ENCODE measurements around the gene DHX32. TPM values are rescaled to one million over a fixed set of nuclear protein-coding genes. Genes with fewer than 3 reads are reported as not detected.

DHX32 gene
- total RNA-seq, 1 experiment from 2014 or later: 45.6 TPM

DNA sequence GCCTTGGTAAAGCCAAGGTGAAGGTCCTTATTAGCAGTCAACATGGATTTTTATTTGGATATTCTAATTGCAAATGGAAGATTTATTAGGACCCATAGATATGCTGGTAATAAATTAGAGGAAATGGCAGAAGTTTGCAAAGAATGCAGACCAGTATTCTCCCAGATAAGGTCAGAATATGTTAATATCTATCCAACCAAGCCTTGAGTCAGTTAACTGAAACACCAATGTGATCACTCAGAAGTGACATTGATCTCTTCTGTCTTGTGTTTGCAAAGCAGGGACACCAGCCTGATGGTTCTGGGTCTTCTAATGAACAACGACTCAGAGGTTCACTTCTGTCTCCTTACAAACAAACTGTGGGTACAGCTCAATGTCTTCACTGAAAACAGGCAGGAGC lies 79.5 kb downstream of the DHX32 start:
- no TSS peak for BruUV-seq (replicated peaks)
- H3K4me3 Mint-ChIP-seq (ENCODE audit: unreplicated experiment): no peak overlapping the region
- no peaks in the 10 kb centered on the region for H3K9me3 Mint-ChIP-seq (ENCODE audit: unreplicated experiment)
- POLR2A ChIA-PET: interaction anchor here (1.0 to 1.3 kb wide), 2 partner anchors 18 kb away, joined by 3 to 5 read pairs; no protein-coding TSS in a partner anchor
- peaks cover 35% of the 10 kb centered on the region for H3K36me3 Mint-ChIP-seq (ENCODE audit: insufficient read depth, unreplicated experiment)
- DNase-seq (ENCODE audit: unreplicated experiment): no peak
- H3K4me1 Mint-ChIP-seq (ENCODE audit: insufficient read depth, unreplicated experiment): no peaks in the 10 kb centered on the region
- CTCF ChIA-PET: no interaction called here
- no peak overlapping the region for H3K27ac Mint-ChIP-seq (ENCODE audit: low read depth, unreplicated experiment)
- no peaks in the 10 kb centered on the region for H3K27me3 Mint-ChIP-seq (ENCODE audit: insufficient read depth, unreplicated experiment)
- intact Hi-C loops (cut with micrococcal nuclease): no loop called here
- TF ChIP-seq, protein P1, sequence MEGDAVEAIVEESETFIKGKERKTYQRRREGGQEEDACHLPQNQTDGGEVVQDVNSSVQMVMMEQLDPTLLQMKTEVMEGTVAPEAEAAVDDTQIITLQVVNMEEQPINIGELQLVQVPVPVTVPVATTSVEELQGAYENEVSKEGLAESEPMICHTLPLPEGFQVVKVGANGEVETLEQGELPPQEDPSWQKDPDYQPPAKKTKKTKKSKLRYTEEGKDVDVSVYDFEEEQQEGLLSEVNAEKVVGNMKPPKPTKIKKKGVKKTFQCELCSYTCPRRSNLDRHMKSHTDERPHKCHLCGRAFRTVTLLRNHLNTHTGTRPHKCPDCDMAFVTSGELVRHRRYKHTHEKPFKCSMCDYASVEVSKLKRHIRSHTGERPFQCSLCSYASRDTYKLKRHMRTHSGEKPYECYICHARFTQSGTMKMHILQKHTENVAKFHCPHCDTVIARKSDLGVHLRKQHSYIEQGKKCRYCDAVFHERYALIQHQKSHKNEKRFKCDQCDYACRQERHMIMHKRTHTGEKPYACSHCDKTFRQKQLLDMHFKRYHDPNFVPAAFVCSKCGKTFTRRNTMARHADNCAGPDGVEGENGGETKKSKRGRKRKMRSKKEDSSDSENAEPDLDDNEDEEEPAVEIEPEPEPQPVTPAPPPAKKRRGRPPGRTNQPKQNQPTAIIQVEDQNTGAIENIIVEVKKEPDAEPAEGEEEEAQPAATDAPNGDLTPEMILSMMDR (IDR thresholded peaks at IDR 0.05; ENCODE audit: unreplicated experiment): no peak

DNA sequence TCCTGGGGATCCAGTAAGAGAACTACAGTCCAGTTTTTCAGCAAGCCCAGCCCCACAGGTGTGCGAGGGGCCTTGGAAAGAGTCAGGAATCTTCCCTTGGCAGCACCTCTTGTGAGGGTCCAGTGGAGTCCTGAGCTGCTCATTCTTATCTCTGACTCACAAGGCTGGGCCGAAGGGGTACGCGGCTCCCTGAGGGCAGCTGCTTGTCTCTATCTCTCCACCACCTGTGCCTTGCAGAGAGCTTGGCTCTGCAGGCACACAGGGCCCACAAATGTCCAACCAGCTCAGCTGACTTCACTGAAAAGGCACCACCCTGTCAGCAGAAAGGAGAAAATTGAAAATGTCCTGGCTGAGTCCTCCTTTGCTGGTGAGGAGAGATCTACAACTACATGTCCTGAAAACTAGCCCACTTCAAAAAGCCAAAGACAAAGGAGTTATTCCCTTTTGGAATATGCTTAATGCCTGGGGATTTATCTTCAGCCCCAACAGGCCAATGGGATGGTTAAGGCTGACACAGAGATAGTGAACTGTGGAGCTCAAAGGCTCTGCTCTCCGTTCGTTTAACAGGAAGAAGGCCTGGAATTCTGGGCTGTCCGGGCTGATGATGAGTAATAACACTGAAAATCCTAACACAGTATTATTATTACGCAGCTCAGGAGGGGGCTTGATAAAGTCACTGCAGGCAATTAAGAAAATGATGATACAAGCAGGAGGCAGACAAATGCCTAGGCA lies 81.5 kb downstream of the DHX32 start:
- ChIA-PET CTCF (interaction anchor here (0.5 kb wide), 1 partner anchor 737 kb away, joined by 4 read pairs; no protein-coding TSS in a partner anchor), POLR2A (no interaction called here)
- Mint-ChIP-seq H3K36me3 (ENCODE audit: insufficient read depth, unreplicated experiment) (peaks cover 22% of the 10 kb centered on the region), H3K27ac (ENCODE audit: low read depth, unreplicated experiment) (no peak overlapping the region), H3K9me3 (ENCODE audit: unreplicated experiment) (no peaks in the 10 kb centered on the region), H3K4me3 (ENCODE audit: unreplicated experiment) (no peak overlapping the region), H3K4me1 (ENCODE audit: insufficient read depth, unreplicated experiment) (no peaks in the 10 kb centered on the region), H3K27me3 (ENCODE audit: insufficient read depth, unreplicated experiment) (no peaks in the 10 kb centered on the region)
- intact Hi-C loops (cut with micrococcal nuclease): no loop called here
- DNase-seq (ENCODE audit: unreplicated experiment): no peak
- TF ChIP-seq, protein P1 (IDR thresholded peaks at IDR 0.05; ENCODE audit: unreplicated experiment): no peak
- BruUV-seq (replicated peaks): no TSS peak

GRCh38 chr10:125797994-125798662 lies 83.0 kb downstream of the DHX32 start:
- CTCF ChIA-PET: no interaction called here
- H3K4me3 Mint-ChIP-seq (ENCODE audit: unreplicated experiment): no peak overlapping the region
- intact Hi-C loops (cut with micrococcal nuclease): no loop called here
- no peaks in the 10 kb centered on the region for H3K27me3 Mint-ChIP-seq (ENCODE audit: insufficient read depth, unreplicated experiment)
- no peaks in the 10 kb centered on the region for H3K9me3 Mint-ChIP-seq (ENCODE audit: unreplicated experiment)
- peaks cover 34% of the 10 kb centered on the region for H3K36me3 Mint-ChIP-seq (ENCODE audit: insufficient read depth, unreplicated experiment)
- H3K4me1 Mint-ChIP-seq (ENCODE audit: insufficient read depth, unreplicated experiment): no peaks in the 10 kb centered on the region
- BruUV-seq (replicated peaks): no TSS peak
- no peak for DNase-seq (ENCODE audit: unreplicated experiment)
- H3K27ac Mint-ChIP-seq (ENCODE audit: low read depth, unreplicated experiment): no peak overlapping the region
- POLR2A ChIA-PET: no interaction called here
- TF ChIP-seq, protein P1 (IDR thresholded peaks at IDR 0.05; ENCODE audit: unreplicated experiment): no peak

DNA sequence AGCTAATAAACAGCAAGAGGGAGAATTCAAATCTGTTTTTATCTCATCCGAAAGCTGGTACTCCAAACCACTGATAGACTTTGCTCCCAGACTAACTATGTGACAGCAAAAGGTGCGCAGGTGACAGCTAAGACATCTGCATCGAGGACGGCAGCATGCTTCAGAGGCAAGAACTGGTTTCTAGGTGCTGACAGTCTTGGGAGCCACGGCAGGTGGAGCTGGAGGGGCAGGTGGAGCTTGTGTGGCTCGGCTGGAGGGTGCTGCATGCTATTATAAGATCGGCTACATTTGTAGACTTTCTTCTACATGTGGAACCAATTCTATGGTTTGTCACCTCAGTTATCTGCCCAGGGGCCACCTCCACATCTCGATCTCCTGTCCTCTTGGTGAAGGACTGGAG lies 83.7 kb downstream of the DHX32 start:
- BruUV-seq (replicated peaks): no TSS peak
- Mint-ChIP-seq H3K27ac (ENCODE audit: low read depth, unreplicated experiment) (no peak overlapping the region), H3K4me1 (ENCODE audit: insufficient read depth, unreplicated experiment) (no peaks in the 10 kb centered on the region), H3K27me3 (ENCODE audit: insufficient read depth, unreplicated experiment) (no peaks in the 10 kb centered on the region), H3K36me3 (ENCODE audit: insufficient read depth, unreplicated experiment) (peaks cover 37% of the 10 kb centered on the region), H3K4me3 (ENCODE audit: unreplicated experiment) (no peak overlapping the region), H3K9me3 (ENCODE audit: unreplicated experiment) (no peaks in the 10 kb centered on the region)
- intact Hi-C loops (cut with micrococcal nuclease): no loop called here
- ChIA-PET POLR2A (interaction anchor here (0.7 kb wide), 1 partner anchor 8 kb away, joined by 3 read pairs; no protein-coding TSS in a partner anchor), CTCF (no interaction called here)
- TF ChIP-seq, protein P1 (IDR thresholded peaks at IDR 0.05; ENCODE audit: unreplicated experiment): no peak
- DNase-seq (ENCODE audit: unreplicated experiment): no peak
